Fibroblast of skin of scalp (primary cell): ENCODE results near the gene PRPSAP1.
"Not testable (repeated sequence)": the region's sequence is repeated elsewhere in the genome, so short reads cannot be mapped to it uniquely, and the experiment has no call there.

Experiments
- DNase-seq: peaks from one replicate; pipeline ENCODE4 v3.0.0-alpha.2; 2013

PRPSAP1 gene

DNA sequence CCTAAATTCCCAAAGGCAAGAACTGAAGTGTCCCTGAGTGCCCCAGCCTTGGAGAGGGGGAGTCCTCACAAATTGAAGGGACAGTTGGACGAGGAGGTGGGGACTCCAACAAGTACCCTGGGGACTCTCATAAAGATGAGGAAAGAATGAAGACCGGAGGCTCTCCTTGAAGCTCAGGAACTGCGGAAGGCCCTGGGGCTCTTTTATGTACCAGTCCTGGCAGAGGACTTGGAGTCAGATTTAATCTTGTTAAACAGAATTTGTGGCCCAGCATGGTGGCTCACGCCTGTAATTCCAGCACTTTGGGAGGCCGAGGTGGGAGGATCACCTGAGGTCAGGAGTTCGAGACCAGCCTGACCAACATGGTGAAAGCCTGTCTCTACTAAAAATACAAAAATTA is 6.1 kb upstream of the PRPSAP1 start:
- DNase-seq, result not testable (repeated sequence)

DNA sequence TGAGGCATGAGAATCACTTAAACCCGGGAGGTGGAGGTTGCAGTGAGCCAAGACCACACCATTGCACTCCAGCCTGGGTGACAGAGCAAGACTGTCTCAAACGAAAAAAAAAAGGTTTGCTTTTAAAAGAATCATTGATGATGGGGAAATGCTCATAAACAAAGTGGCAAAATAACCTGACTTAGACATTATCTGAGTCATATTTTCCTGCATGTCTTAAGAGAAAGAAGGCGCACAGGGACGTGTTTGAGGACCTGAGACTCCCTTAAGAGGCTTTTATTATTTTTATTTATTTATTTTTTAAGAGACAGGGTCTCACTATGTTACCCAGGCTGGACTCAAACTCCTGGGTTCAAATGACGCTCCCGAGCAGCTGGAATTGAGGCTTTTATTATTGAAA is 5.7 kb upstream of the PRPSAP1 start:
- no peak for DNase-seq

- no peak for DNase-seq
Observed at GRCh38 chr17:76357597-76358158, 4.0 kb upstream of the PRPSAP1 start.

- DNase-seq, result no peak
Observed at GRCh38 chr17:76356803-76357456, 3.2 kb upstream of the PRPSAP1 start.

DNA sequence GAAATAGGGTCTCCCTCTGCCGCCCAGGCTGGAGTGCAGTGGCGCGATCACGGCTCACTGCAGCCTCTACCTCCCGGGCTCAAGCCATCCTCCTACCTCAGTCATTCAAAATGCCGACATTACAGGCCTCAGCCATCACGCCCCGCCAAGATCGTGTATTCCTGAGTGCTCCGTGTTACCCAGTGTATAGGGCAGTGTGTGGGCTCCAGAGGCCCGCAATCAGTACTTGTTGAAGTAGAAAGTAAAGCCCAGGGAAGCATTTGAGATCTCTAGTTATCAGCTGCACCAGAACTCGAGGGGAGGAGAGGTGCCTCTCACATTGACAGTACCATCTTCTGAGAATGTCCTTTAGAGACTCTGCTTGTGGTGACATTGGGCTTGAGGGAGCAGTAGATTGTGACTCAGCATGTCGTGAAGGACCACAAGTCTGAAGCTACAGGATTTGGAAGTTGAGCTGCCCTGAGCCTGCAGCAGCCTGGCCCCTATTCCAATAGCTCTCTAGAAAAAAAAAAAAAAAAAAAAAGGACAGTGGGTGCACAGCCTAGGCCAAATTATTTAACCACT is 1.1 kb upstream of the PRPSAP1 start:
- DNase-seq, result no peak

GRCh38 chr17:76354317-76354729 is 607 bp upstream of the PRPSAP1 start:
- DNase-seq, result no peak

DNA sequence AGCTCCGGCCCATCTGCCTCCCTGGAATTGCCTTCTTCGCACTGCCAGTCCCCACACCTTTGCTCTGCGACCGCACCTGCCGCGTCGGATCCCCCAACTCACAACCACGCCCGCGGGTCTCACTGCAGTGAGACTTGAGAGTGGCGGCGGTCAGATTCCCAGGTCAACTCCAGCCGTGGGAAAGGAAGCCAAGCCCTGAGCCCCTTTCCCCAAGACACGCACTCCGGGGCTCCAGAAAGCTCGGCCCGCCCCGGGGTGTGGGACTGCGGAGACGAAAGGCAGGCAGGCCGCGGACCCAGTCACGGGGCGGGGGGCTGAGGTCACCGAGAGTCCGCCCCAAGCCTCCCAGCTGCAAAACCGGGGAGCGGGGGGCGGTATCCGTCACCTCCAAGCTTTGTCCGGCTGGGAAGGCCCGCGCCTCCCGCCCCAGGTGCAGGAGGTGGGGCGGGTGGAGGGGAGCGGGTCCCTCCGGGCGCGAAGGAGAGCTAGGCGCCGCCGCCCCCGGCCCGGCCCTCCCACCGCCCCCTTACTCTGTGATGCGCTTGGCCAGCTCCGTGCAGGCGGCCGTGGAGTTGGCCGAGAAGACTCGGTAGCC is 615 bp downstream of the PRPSAP1 start:
- no peak for DNase-seq

- no peak for DNase-seq
Observed at GRCh38 chr17:76351526-76352071, 2.1 kb downstream of the PRPSAP1 start.

DNA sequence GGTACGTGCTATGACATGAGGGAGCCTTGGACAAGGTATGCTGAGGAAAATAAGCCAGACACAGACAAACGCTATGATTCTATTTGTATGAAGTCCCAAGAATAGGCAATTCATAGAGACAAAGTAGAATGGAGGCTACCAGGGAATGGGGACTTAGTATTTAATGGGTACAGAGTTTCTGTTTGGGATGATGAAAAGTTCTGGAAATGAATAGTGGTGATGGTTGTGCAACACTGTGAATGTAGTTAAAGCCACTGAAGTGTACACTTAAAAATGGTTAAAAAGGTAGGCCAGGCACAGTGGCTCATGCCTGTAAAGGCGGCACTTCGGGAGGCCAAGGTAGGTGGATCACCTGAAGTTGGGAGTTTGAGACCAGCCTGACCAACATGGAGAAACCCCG is 3.3 kb downstream of the PRPSAP1 start:
- DNase-seq, result no peak

GRCh38 chr17:76346936-76347335 is 6.8 kb downstream of the PRPSAP1 start:
- DNase-seq, result not testable (repeated sequence)

DNA sequence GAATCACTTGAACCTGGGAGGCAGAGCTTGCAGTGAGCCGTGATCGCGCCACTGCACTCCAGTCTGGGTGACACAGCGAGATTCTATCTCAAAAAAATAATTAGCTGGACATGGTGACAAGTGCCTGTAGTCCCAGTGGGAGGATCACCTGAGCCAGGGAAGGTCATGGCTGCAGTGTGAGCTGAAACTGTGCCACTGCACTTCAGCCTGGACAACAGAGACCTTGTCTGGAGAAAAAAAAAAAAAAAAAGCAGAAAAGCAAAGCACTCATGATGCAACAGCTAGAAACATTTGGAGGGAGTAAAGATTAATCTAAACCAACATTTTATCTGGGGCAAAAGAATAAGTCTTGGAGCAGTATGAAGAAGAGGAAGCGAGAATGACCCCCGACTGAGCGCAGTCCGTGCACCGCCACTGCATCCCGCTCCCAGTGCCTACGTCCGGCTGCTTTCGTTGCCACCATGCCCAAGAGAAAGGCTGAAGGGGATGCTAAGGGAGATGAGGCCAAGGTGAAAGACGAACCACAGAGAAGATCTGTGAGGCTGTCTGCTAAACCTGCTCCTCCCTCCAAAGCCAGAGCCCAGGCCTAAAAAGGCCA is 8.2 kb downstream of the PRPSAP1 start:
- peak; percentile 61 for DNase-seq

- DNase-seq, result no peak
Observed at GRCh38 chr17:76343106-76343505, 10.6 kb downstream of the PRPSAP1 start.

- DNase-seq, result no peak
Observed at GRCh38 chr17:76341301-76341700, 12.4 kb downstream of the PRPSAP1 start.

DNA sequence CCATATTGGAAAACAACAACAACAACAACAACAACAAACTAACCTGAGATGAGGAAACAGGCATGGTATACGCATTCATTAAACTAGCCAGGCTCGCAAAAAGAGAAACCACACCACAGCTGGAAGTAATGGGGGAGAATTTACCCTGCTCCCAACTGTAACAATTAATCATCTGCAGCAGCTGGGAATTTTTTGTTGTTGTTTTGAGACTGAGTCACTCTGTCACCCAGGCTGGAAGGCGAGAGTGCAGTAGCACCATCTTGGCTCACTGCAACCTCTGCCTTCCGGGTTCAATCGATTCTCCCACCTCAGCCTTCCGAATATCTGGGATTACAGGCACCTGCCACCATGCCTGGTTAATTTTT is 16.3 kb downstream of the PRPSAP1 start:
- DNase-seq, result peak; percentile 67

DNA sequence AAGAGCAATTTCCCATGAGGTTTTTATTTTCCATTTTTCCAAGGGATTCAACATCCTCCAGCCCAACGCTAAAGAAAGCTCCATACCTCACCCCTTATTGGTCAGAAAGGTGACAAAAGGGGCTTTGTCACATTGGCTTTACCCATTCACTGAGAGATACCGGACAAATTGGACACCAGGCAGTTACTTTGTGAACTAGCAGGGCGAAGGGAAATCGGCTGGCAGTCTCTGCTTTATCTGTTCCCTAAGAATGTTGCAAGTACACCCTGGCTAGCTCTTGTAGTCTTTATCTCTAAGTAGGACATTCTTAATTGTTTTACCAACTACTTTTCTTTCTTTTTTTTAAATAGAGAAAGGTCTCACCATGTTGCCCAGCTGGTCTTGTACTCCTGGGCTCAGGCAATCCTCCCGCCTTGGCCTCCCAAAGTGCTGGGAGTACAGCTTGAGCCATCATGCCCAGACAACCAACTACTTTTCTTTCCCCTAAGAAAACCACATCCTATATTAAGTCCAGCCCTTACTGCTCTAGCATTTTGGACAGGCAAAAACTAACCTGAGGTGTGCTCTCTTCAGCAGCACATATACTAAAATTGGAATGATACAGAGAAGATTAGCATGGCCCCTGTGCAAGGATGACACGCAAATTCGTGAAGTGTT is 16.8 kb downstream of the PRPSAP1 start:
- no peak for DNase-seq

DNA sequence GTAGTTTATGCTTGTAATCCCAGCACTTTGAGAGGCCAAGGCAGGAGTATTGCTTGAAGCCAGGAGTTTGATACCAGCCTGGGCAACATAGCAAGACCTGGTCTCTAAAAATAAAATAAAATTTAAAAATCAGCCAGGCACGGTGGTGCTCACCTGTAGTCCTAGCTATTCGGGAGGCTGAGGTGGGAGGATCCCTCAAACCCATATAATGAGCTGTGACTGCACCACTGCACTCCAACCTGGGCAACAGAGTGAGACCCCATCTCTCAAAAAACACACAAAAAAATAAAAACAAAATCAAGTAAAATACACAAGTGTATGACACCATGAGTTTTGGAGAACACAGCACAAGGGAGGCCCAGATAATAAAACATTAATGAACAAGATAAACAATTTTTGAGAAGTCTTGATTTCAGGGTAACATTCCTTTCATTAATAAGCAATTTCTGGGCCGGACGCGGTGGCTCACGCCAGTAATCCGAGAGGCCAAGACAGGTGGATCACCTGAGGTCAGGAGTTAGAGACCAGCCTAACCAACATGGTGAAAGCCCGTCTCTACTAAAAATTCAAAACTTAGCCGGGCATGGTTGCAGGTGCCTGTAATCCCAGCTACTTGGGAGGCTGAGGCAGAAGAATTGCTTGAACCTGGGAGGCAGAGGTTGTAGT is 17.9 kb downstream of the PRPSAP1 start:
- no peak for DNase-seq

GRCh38 chr17:76333673-76334505 is 19.8 kb downstream of the PRPSAP1 start:
- no peak for DNase-seq

- DNase-seq, result no peak
Observed at GRCh38 chr17:76331083-76331482, 22.6 kb downstream of the PRPSAP1 start.

DNA sequence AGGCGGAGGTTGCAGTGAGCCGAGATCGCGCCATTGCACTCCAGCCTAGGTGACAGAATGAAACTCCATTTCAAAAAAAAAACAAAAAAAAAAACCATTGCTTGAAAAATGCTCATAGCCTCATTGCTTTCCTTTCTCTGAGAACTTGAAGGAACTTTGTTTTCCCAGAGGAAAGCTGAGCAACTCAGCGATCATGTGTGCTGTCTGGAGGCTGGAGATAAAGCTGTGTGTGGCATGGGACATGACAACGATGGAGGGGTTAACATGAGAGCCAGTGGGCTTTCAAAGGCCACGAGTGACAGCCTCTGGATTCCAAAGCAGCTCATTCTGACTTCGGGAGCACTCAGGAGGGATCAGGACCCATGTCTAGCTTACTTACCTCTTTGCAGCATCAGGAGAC is 24.1 kb downstream of the PRPSAP1 start:
- no peak for DNase-seq

- DNase-seq, result no peak
Observed at GRCh38 chr17:76327696-76328095, 26.0 kb downstream of the PRPSAP1 start.

GRCh38 chr17:76326306-76326705 is 27.4 kb downstream of the PRPSAP1 start:
- no peak for DNase-seq
